Suprapubic skin (tissue), 4 donors: Measurements from ENCODE around the gene PGM5.

Experiments
- POLR2A ChIP-seq, 2 donors: fragments of 450-650 bp; IDR thresholded peaks; one replicate each; pipeline ENCODE4 v1.6.1; 2017; ENCODE audit warnings: antibody characterized with exemption in 2 of 2, mild to moderate bottlenecking in 2 of 2, moderate library complexity in 2 of 2
- POLR2AphosphoS5 ChIP-seq, 3 donors: sonication (generic); formaldehyde crosslinking; IDR thresholded peaks; one replicate each; pipeline ENCODE4 v1.6.1; 2017; ENCODE audit warnings: antibody characterized with exemption in 3 of 3

GRCh38 chr9:68533678-68534077 is 177.3 kb downstream of the PGM5 start:
- TF ChIP-seq POLR2A (IDR thresholded peaks at IDR 0.05) (no peak), POLR2AphosphoS5 (IDR thresholded peaks at IDR 0.05) (no peak)
